PC-3 (cell line): ENCODE measurements around the gene TP53I11. TPM values are rescaled to one million over a fixed set of nuclear protein-coding genes. Genes with fewer than 3 reads are reported as not detected.

Experiments used
- ATAC-seq: fragments of 200-7000 bp; cut with Tn5 transposase; 2 replicates; pipeline ENCODE4 v1.9.1; 2020; ENCODE audit warnings: mild to moderate bottlenecking, moderate library complexity
- BruUV-seq: library from RNA; stranded (reverse); fragments of 400-500 nt; replicated peaks from 2 replicates; lab custom pipeline; 2021; lab: Mats Ljungman, UMichigan
- CTCF ChIA-PET: fragments of 300-600 bp; sonication (Branson Sonifier 250); formaldehyde crosslinking; loops from one replicate; lab custom pipeline; 2022; ENCODE audit warnings: antibody characterized with exemption; lab: Charles Lee
- POLR2A ChIA-PET: fragments of 300-600 bp; sonication (Branson Sonifier 250); formaldehyde crosslinking; loops from one replicate; lab custom pipeline; 2022; ENCODE audit warnings: antibody characterized with exemption; ENCODE audit not compliant: unreplicated experiment; lab: Charles Lee
- DNase-seq: peaks from one replicate; pipeline ENCODE4 v3.0.0-alpha.2; 2015
- H2AFZ ChIP-seq: fragments of 300-600 bp; sonication (generic); 2 replicates; pipeline ENCODE4 v1.6.0; 2016; ENCODE audit warnings: antibody characterized with exemption, low read length
- H3F3A ChIP-seq: fragments of 300-600 bp; sonication (generic); one replicate; pipeline ENCODE4 v1.6.0; 2017; ENCODE audit warnings: antibody characterized with exemption, low read length, control low read depth, mild to moderate bottlenecking; ENCODE audit not compliant: unreplicated experiment
- H3K27ac ChIP-seq: fragments of 300-600 bp; sonication (generic); 2 replicates; pipeline ENCODE4 v1.5.1; 2016; ENCODE audit warnings: mild to moderate bottlenecking, low read length
- H3K27me3 ChIP-seq: fragments of 300-600 bp; sonication (generic); 2 replicates; pipeline ENCODE4 v1.6.1; 2016; ENCODE audit warnings: low read length, mixed read lengths
- H3K36me3 ChIP-seq: fragments of 300-600 bp; sonication (generic); 2 replicates; pipeline ENCODE4 v1.6.1; 2016; ENCODE audit warnings: low read depth, mixed run types, low read length, mixed read lengths
- H3K4me1 ChIP-seq: fragments of 300-600 bp; sonication (generic); 2 replicates; pipeline ENCODE4 v1.5.1; 2016; ENCODE audit warnings: low read length; ENCODE audit not compliant: insufficient read depth
- H3K4me2 ChIP-seq: fragments of 300-600 bp; sonication (generic); 2 replicates; pipeline ENCODE4 v1.6.0; 2016; ENCODE audit warnings: low read length
- H3K4me3 ChIP-seq: fragments of 300-600 bp; sonication (generic); 2 replicates; pipeline ENCODE4 v1.5.1; 2016; ENCODE audit warnings: mild to moderate bottlenecking, low read length, mixed read lengths
- H3K79me2 ChIP-seq: fragments of 300-600 bp; sonication (generic); 2 replicates; pipeline ENCODE4 v1.6.1; 2017; ENCODE audit warnings: low read length, mixed read lengths
- H3K9ac ChIP-seq: fragments of 300-600 bp; sonication (generic); 2 replicates; pipeline ENCODE4 v1.6.0; 2016; ENCODE audit warnings: mild to moderate bottlenecking, low read length
- H3K9me2 ChIP-seq: fragments of 300-600 bp; sonication (generic); replicated peaks from 2 replicates; pipeline ENCODE4 v1.6.1; 2016; ENCODE audit warnings: mixed run types, low read length, mixed read lengths
- H3K9me3 ChIP-seq: fragments of 300-600 bp; sonication (generic); 2 replicates; pipeline ENCODE4 v1.6.1; 2016; ENCODE audit warnings: low read length, mixed read lengths
- H4K20me1 ChIP-seq: fragments of 300-600 bp; sonication (generic); 2 replicates; pipeline ENCODE4 v1.6.1; 2016; ENCODE audit warnings: low read length, mixed read lengths
- EZH2 ChIP-seq: fragments of 300-600 bp; sonication (generic); IDR thresholded peaks from one replicate; pipeline ENCODE4 v1.6.1; 2017; ENCODE audit warnings: antibody characterized with exemption, mild to moderate bottlenecking, low read length; ENCODE audit not compliant: unreplicated experiment
- EZH2phosphoT487 ChIP-seq: fragments of 300-600 bp; sonication (generic); IDR thresholded peaks from 2 replicates; pipeline ENCODE4 v1.6.1; 2018; ENCODE audit warnings: mild to moderate bottlenecking, antibody characterized with exemption, low read length, borderline replicate concordance
- intact Hi-C: fragments of 100-400 bp; cut with micrococcal nuclease; formaldehyde crosslinking; loops from 2 replicates; pipeline ENCODE4 v1.9.0; 2023
- total RNA-seq: library from RNA; depleted of rRNA; stranded (reverse); fragments of >200 nt; gene quantifications from 2 replicates; pipeline ENCODE4 v1.2.3, GENCODE V29; 2014
- TF ChIP-seq, protein P1 (sequence below): fragments of 300-600 bp; sonication (generic); conservative IDR thresholded peaks from 2 replicates; pipeline ENCODE4 v1.5.1; 2017; ENCODE audit warnings: antibody characterized with exemption, low read depth, mild to moderate bottlenecking, low read length

The TP53I11 gene
- total RNA-seq, 1 experiment from 2014 or later: 30.8 TPM

DNA sequence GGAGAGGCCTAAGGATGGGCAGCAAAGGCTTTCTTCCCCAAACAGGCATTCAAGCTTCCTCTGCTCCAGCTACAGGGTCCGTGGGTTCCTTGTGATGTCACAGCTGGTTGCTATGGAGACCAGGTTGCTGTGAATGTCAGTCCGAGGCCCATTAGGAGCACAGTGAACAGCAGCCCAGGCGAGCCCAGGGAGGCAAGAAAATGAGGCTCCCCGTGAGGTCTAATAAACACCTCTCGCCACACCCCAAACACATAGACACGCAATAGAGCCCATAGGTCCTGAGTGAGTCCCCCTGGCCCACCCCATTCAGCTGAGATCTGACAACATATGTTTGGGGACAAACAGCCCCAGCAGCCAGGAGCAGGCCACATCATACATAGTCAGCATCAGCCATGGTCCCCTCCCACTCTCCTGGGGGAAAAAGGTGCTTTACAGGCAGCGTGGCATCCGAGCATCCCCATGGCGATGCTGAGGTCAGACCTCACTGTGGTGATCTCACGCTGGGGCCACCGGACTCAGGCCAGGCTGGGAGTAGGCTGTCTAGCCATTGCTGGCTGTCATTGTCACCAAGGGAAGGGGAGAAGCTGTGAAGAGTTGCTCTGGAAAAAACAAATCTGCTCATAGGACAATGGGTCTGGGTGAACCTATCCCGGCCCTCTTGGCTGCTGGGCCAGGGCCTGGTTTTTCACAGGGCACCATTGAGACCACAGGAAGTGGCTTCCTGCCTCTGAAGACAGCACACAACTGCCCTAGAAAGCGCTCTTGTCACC, 23.1 kb upstream of the TP53I11 start:
- Histone ChIP-seq H3K4me3 (no peak overlapping the region), H3K36me3 (no peaks in the 10 kb centered on the region), H3F3A (no peaks in the 10 kb centered on the region), H4K20me1 (no peaks in the 10 kb centered on the region), H3K4me1 (peaks cover 15% of the 10 kb centered on the region), H3K9ac (no peak overlapping the region), H2AFZ (no peak overlapping the region), H3K9me2 (no peaks in the 10 kb centered on the region), H3K27ac (no peak overlapping the region), H3K79me2 (no peaks in the 10 kb centered on the region), H3K27me3 (no peaks in the 10 kb centered on the region), H3K4me2 (no peak overlapping the region), H3K9me3 (no peaks in the 10 kb centered on the region)
- no TSS peak for BruUV-seq
- DNase-seq (no peak), ATAC-seq (no peak)
- POLR2A ChIA-PET: no interaction called here
- intact Hi-C loops: no loop called here
- TF ChIP-seq, protein P1, sequence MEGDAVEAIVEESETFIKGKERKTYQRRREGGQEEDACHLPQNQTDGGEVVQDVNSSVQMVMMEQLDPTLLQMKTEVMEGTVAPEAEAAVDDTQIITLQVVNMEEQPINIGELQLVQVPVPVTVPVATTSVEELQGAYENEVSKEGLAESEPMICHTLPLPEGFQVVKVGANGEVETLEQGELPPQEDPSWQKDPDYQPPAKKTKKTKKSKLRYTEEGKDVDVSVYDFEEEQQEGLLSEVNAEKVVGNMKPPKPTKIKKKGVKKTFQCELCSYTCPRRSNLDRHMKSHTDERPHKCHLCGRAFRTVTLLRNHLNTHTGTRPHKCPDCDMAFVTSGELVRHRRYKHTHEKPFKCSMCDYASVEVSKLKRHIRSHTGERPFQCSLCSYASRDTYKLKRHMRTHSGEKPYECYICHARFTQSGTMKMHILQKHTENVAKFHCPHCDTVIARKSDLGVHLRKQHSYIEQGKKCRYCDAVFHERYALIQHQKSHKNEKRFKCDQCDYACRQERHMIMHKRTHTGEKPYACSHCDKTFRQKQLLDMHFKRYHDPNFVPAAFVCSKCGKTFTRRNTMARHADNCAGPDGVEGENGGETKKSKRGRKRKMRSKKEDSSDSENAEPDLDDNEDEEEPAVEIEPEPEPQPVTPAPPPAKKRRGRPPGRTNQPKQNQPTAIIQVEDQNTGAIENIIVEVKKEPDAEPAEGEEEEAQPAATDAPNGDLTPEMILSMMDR: no peak
- CTCF ChIA-PET: no interaction called here

DNA sequence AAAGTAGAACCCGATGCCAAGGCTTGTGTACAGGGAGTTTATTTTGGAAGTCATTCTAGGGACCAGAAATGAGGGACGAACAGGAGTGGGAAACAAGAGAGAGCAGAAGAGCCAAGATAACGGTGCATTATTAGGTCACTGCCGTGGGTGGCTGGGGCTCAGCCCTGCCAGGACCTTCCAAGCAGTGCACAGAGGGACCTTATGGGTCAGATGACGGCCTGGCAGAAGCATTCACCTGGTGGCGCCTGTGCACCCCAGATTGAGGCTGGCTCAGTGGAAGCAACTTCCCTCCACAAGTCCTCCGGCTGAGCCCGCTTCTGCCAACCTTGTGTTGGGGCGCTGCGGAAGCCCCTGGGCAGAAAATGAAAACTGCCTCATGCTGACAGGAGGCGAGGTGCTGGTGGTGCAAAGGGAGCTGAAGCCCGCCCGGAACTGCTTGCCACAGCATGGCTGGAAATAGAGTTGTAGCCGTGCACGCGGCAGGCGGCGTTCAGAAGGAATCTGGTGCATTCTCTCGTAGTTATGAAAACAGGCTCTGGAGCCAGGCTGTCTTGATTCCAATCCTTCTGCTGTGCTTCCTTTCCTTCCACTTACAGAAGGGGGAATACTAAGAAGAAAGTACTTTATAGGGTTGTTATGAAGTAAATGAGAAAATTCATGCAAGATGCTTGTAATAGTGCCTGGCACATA, 22.2 kb upstream of the TP53I11 start:
- no peaks in the 10 kb centered on the region for H4K20me1 ChIP-seq
- no peak overlapping the region for H3K4me2 ChIP-seq
- H3F3A ChIP-seq: no peaks in the 10 kb centered on the region
- no TSS peak for BruUV-seq
- ChIA-PET CTCF (no interaction called here), POLR2A (no interaction called here)
- no peaks in the 10 kb centered on the region for H3K27me3 ChIP-seq
- no peak overlapping the region for H3K4me3 ChIP-seq
- no peaks in the 10 kb centered on the region for H3K9me3 ChIP-seq
- ATAC-seq (no peak), DNase-seq (no peak)
- TF ChIP-seq, protein P1: no peak
- TF ChIP-seq EZH2phosphoT487 (no peak), EZH2 (no peak)
- H2AFZ ChIP-seq: no peak overlapping the region
- intact Hi-C loops: no loop called here
- no peaks in the 10 kb centered on the region for H3K79me2 ChIP-seq
- H3K36me3 ChIP-seq: no peaks in the 10 kb centered on the region
- H3K9me2 ChIP-seq: no peaks in the 10 kb centered on the region
- peaks cover 6% of the 10 kb centered on the region for H3K4me1 ChIP-seq
- no peak overlapping the region for H3K27ac ChIP-seq
- H3K9ac ChIP-seq: no peak overlapping the region

DNA sequence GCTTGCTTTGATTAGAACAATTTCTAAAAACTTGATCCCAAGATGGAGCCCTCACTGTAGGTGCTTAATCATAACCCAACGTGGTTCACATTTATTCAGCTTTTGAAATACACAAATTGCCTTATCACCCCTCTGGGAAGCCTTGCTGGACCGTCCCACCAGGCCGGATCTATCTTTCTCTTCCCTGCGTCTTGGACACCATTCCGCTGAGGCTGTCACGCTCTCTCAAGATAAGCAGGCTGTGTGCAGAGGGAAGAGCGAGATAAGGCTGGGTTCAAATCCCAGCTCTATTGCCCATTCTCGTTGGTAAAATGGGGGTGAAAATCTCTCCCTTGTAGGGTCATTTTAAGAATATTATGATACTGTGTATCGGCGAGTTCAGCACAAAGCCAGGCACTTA, 20.5 kb upstream of the TP53I11 start:
- POLR2A ChIA-PET: no interaction called here
- BruUV-seq: no TSS peak
- H3K9me2 ChIP-seq: no peaks in the 10 kb centered on the region
- no peaks in the 10 kb centered on the region for H3K9me3 ChIP-seq
- DNase-seq (no peak), ATAC-seq (no peak)
- H3K9ac ChIP-seq: no peak overlapping the region
- TF ChIP-seq EZH2: no peak
- TF ChIP-seq, protein P1: no peak
- TF ChIP-seq EZH2phosphoT487: no peak
- no peaks in the 10 kb centered on the region for H3K36me3 ChIP-seq
- H3K4me1 ChIP-seq: no peaks in the 10 kb centered on the region
- no peaks in the 10 kb centered on the region for H3F3A ChIP-seq
- H3K27me3 ChIP-seq: no peaks in the 10 kb centered on the region
- H3K4me3 ChIP-seq: no peak overlapping the region
- H3K79me2 ChIP-seq: no peaks in the 10 kb centered on the region
- intact Hi-C loops: no loop called here
- H4K20me1 ChIP-seq: no peaks in the 10 kb centered on the region
- no peak overlapping the region for H2AFZ ChIP-seq
- H3K4me2 ChIP-seq: no peak overlapping the region
- CTCF ChIA-PET: no interaction called here
- no peak overlapping the region for H3K27ac ChIP-seq
